Measurements from ENCODE around the gene YTHDF2. TPM values are rescaled to one million over a fixed set of nuclear protein-coding genes. Genes with fewer than 3 reads are reported as not detected.
A peak's percentile ranks its signal among the peaks of the same experiment; 100 is the strongest.
"Not testable (repeated sequence)": the region's sequence is repeated elsewhere in the genome, so short reads cannot be mapped to it uniquely, and the experiment has no call there.

The YTHDF2 gene
- total RNA-seq (10 to 100 TPM; 37.9 to 47.0 (median 42.7) TPM), polyA plus RNA-seq (10 to 100 TPM; 27.0 to 40.5 (median 31.2) TPM)

DNA sequence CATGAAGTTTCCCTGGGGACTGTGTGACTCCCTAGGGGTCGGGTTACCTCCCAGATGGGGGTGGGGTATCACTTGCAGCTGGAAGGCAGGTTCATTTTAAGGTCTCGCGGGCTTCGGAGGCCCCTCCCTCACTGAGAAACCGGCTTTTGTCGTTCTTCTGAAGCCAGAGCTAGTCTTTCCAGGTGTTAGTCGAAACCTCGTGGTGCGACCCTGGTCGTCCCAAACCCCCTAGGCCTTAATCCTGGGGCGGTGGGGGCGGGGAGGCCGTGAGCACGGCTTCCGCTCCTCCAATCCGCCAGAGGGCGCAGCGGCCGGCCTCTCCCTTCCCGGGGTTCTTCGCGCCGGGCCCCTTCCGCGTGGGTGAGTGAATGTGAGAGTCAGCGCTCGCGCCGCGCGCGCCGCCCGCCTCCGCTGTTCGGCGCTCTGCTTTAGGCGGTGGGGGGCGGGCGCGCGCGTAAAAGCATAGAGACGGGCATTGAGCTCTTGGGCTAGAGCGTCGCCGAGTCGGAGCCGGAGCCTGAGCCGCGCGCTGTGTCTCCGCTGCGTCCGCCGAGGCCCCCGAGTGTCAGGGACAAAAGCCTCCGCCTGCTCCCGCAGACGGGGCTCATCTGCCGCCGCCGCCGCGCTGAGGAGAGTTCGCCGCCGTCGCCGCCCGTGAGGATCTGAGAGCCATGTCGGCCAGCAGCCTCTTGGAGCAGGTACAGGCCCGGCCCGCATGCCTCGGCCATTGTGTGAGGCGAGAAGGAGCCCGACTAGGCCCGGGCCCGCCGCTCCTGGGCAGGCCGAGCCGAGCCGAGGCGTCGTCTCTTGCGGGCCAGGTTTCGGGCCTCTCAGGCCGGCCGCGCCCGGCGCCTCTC lies at the start of gene YTHDF2:
YTHDF2 (plus strand) TSS at position 491 of the 857 bp plus-strand sequence; CDS start at position 672, 181 bp downstream.
- Histone ChIP-seq H3K36me3 (peaks cover 11 to 35% (median 18%) of the 10 kb centered on the region in 4 donors), H3K27me3 (no peaks in the 10 kb centered on the region), H3K4me3 (peak within 1 kb of the TSS; percentile 85 to 97 (median 92)), H3K27ac (peak within 1 kb of the TSS; percentile 96 to 97 (median 96)), H3K4me1 (peaks cover 0 to 50% (median 43%) of the 10 kb centered on the region in 4 donors), H3K9me3 (no peaks in the 10 kb centered on the region)
- peak; percentile 98 for DNase-seq
- TF ChIP-seq POLR2A (IDR thresholded peaks at IDR 0.05) = peak; percentile 86 to 87
- TF ChIP-seq, protein P1, sequence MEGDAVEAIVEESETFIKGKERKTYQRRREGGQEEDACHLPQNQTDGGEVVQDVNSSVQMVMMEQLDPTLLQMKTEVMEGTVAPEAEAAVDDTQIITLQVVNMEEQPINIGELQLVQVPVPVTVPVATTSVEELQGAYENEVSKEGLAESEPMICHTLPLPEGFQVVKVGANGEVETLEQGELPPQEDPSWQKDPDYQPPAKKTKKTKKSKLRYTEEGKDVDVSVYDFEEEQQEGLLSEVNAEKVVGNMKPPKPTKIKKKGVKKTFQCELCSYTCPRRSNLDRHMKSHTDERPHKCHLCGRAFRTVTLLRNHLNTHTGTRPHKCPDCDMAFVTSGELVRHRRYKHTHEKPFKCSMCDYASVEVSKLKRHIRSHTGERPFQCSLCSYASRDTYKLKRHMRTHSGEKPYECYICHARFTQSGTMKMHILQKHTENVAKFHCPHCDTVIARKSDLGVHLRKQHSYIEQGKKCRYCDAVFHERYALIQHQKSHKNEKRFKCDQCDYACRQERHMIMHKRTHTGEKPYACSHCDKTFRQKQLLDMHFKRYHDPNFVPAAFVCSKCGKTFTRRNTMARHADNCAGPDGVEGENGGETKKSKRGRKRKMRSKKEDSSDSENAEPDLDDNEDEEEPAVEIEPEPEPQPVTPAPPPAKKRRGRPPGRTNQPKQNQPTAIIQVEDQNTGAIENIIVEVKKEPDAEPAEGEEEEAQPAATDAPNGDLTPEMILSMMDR (IDR thresholded peaks at IDR 0.05) = peak; percentile 85 to 96 (median 90)
- TF ChIP-seq POLR2AphosphoS5 (IDR thresholded peaks at IDR 0.05) = peak; percentile 88 to 99 (median 96)
- no peak for TF ChIP-seq EP300 (IDR thresholded peaks at IDR 0.05)
- intact Hi-C loops (cut with DNase I) = loop anchor here (2.0 to 10.0 kb wide), 5 partner anchors 68 to 492 kb away; partner anchors contain the start of genes GMEB1 and TAF12
- WGBS, 2 donors = 0 to 1% methylated on average over 92 of the region's 92 CpGs

DNA sequence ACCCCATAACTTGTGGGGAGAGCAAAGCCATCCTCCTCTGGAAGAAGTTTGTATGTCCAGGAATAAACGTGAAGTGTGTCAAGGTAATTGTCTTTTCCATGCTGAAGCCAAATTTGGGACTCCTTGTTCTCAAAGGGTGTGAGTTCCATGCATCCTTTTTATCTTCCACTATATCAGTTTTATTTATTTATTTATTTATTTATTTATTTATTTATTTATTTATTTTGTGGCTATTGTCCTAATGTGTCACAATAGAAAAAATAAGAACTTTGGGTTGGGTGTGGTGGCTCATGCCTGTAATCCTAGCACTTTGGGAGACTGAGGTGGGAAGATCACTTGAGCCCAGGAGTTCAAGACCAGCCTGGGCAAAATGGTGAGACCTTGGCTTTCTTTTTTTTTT lies 45.1 kb upstream of the YTHDF2 start:
- H3K36me3 ChIP-seq = peaks cover 0 to 57% (median 8%) of the 10 kb centered on the region in 4 donors
- H3K4me3 ChIP-seq; intact Hi-C loops (cut with DNase I); H3K4me1 ChIP-seq; DNase-seq; H3K27me3 ChIP-seq; H3K27ac ChIP-seq; H3K9me3 ChIP-seq: not testable (repeated sequence)
- WGBS, 2 donors = 96% methylated on average over 1 of the region's 1 CpG

DNA sequence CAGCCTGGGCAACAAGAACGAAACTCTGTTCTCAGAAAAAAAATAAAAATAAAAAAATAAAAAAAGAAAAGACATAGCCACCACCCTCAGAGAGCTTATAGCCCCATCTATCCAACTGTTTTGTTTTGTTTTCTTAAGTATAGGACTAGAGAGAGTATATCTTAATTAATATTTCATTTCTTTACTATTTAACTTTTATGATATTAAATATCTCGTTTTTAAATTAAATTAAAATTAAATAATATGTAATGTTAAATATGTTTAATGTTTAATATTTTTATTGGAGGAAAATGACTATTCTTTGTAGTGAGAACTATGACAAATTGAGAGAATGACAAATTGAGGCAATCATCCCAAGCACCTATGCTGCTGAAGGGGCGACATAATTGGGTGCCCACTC lies 33.1 kb upstream of the YTHDF2 start:
- DNase-seq = no peak
- Histone ChIP-seq H3K27me3 (no peaks in the 10 kb centered on the region), H3K9me3 (no peaks in the 10 kb centered on the region), H3K27ac (no peak overlapping the region), H3K4me3 (no peak overlapping the region), H3K4me1 (no peaks in the 10 kb centered on the region), H3K36me3 (peaks cover 6 to 88% (median 16%) of the 10 kb centered on the region in 4 donors)
- WGBS, 2 donors = 90 to 95% methylated on average over 3 of the region's 3 CpGs
- TF ChIP-seq, protein P1 (IDR thresholded peaks at IDR 0.05) = no peak
- no peak for TF ChIP-seq POLR2A (IDR thresholded peaks at IDR 0.05)
- no peak for TF ChIP-seq POLR2AphosphoS5 (IDR thresholded peaks at IDR 0.05)
- no peak for TF ChIP-seq EP300 (IDR thresholded peaks at IDR 0.05)
- intact Hi-C loops (cut with DNase I) = no loop called here

DNA sequence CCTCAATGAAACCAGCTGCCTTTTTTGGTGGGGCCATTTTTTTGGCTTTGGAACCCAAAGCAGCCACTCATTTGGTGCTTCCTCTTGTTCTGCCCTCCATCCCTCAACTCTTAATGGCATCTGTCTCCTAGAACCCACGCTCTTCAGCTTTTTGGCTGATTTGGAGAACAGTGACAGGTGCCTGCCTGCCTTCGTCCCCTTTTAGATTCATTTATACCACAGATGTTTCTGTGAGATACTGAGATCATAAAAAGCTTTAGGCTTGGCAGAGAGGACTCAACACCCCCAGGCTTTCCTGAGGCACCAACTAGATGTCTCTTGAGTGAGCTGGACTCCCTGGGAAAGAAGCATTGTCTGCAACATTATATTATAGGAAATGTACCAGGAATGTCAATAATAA lies 20.4 kb upstream of the YTHDF2 start:
- H3K4me1 ChIP-seq = no peaks in the 10 kb centered on the region
- H3K9me3 ChIP-seq = no peaks in the 10 kb centered on the region
- DNase-seq = no peak
- H3K36me3 ChIP-seq = peaks cover 8 to 35% (median 20%) of the 10 kb centered on the region in 4 donors
- WGBS, 2 donors = 93 to 95% methylated on average over 2 of the region's 2 CpGs
- H3K4me3 ChIP-seq = no peak overlapping the region
- H3K27me3 ChIP-seq = no peaks in the 10 kb centered on the region
- no peak overlapping the region for H3K27ac ChIP-seq
- intact Hi-C loops (cut with DNase I) = no loop called here
- no peak for TF ChIP-seq EP300 (IDR thresholded peaks at IDR 0.05)
- no peak for TF ChIP-seq POLR2AphosphoS5 (IDR thresholded peaks at IDR 0.05)
- TF ChIP-seq, protein P1 (IDR thresholded peaks at IDR 0.05) = no peak
- TF ChIP-seq POLR2A (IDR thresholded peaks at IDR 0.05) = no peak

DNA sequence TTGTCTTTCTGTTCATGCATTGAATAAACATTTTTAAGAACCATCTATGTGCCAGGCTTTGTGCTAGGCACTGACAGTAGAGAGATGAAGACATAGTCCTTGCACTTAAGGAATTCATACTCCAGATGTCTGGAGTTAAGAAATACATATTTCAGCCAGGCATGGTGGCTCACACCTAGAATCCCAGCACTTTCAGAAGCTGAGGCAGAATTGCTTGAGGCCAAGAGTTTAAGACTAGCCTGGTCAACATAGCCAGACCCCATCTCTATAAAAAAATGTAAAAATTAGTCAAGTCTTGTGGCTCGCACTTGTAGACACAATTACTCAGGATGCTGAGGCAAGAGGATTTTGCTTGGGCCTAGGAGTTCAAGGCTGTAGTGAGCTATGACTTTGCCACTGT lies 18.6 kb upstream of the YTHDF2 start:
- H3K4me1 ChIP-seq = no peaks in the 10 kb centered on the region
- no peaks in the 10 kb centered on the region for H3K27me3 ChIP-seq
- DNase-seq = no peak
- peaks cover 0 to 22% (median 14%) of the 10 kb centered on the region in 4 donors for H3K36me3 ChIP-seq
- WGBS, 2 donors = 96% methylated on average over 1 of the region's 1 CpG
- no peak overlapping the region for H3K27ac ChIP-seq
- TF ChIP-seq, protein P1 (IDR thresholded peaks at IDR 0.05) = no peak
- TF ChIP-seq POLR2AphosphoS5 (IDR thresholded peaks at IDR 0.05) (no peak), POLR2A (IDR thresholded peaks at IDR 0.05) (no peak), EP300 (IDR thresholded peaks at IDR 0.05) (no peak)
- H3K9me3 ChIP-seq = no peaks in the 10 kb centered on the region
- no peak overlapping the region for H3K4me3 ChIP-seq
- intact Hi-C loops (cut with DNase I) = no loop called here

All from sigmoid colon (tissue), 7 donors.